ENCODE data around the gene CFAP157. TPM values are rescaled to one million over a fixed set of nuclear protein-coding genes. Genes with fewer than 3 reads are reported as not detected.

The CFAP157 gene
- total and polyA plus RNA-seq, 2 donors (not counting 3 experiments of a cell fraction or from before 2014, with no cell fraction given): 0.03 TPM; not detected in 1

DNA sequence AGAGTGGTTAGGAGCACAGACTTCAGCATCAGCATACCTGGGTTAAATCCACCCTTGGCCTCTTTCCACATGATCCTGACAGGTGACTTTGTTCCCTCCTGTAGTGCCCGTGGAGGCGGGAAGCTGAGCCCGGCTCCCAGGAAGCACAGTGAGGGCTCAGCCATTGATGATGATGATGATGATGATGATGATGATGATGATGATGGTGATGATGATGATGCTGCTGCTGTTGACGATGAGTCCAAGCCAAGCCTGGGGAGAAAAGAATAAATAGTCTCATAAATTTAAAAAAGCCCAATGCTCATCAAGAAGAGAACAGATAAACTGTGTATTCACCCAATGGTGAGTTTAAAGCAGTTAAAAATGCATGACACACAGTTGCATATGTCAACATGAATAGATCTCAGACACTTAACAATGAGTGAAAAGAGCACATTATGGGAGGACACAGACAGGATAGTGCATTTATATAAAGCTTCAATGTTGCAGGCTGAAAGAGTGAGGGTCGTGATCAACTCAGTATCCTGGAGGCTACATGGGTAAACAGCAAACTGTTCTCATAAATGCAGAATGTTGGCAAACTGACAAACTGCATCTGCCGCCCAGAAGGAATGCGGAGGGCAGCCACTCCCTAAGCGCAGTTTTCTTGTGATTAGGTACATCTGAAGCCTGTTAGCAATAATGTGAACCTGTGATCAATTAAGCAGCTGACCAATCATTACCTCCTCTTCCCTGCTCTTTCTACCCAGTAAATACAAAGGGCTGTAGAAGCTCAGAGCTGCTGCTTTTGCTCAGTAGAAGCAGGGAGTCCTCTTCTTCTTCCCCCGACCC, 11.7 kb upstream of the CFAP157 start:
- no peak for FAIRE-seq
- Histone ChIP-seq H3K27ac (ENCODE audit: insufficient read depth, low read depth, low read length) (no peak overlapping the region), H3K27me3 (ENCODE audit: control insufficient read depth in 2 of 2, insufficient read depth in 2 of 2, low read length in 2 of 2) (no peaks in the 10 kb centered on the region), H3K9ac (replicated peaks; ENCODE audit: extremely low read depth, insufficient read depth, low read length) (no peak overlapping the region), H3K79me2 (ENCODE audit: control insufficient read depth, insufficient read depth, low read length) (no peaks in the 10 kb centered on the region), H3K4me2 (ENCODE audit: insufficient read depth, low read length) (no peak overlapping the region), H3K9me3 (replicated peaks; ENCODE audit: control insufficient read depth, insufficient read depth, low read length) (no peaks in the 10 kb centered on the region), H2AFZ (ENCODE audit: low read depth, low read length) (no peak overlapping the region), H3K4me1 (ENCODE audit: control insufficient read depth, extremely low read depth, insufficient read depth, low read length) (no peaks in the 10 kb centered on the region), H4K20me1 (replicated peaks; ENCODE audit: control insufficient read depth, extremely low read depth, insufficient read depth, low read length) (no peaks in the 10 kb centered on the region), H3K9me1 (replicated peaks; ENCODE audit: control insufficient read depth, extremely low read depth, insufficient read depth, low read length) (no peaks in the 10 kb centered on the region), H3K4me3 (replicated peaks in 1 of 3; ENCODE audit: insufficient read depth in 1 of 3, low read depth in 1 of 3, low read length in 3 of 3) (no peak overlapping the region), H3K36me3 (ENCODE audit: control insufficient read depth in 2 of 2, extremely low read depth in 1 of 2, insufficient read depth in 2 of 2, low read length in 2 of 2) (peaks cover 0 to 7% of the 10 kb centered on the region in 2 experiments)
- ChIA-PET CTCF (no interaction called here), POLR2A (no interaction called here)
- intact Hi-C loops (cut with micrococcal nuclease): loop anchor here (5.0 kb wide), 1 partner anchor 83 kb away; the partner anchor contains the start of gene STXBP1
- TF ChIP-seq EZH2 (IDR thresholded peaks at IDR 0.05; ENCODE audit: borderline replicate concordance, low read depth, low read length, severe bottlenecking) (no peak), MAX (IDR thresholded peaks at IDR 0.05; ENCODE audit: insufficient read depth, insufficient read length) (no peak), JUN (IDR thresholded peaks at IDR 0.05; ENCODE audit: borderline replicate concordance, insufficient read depth, insufficient read length, low read depth) (no peak), GATA2 (IDR thresholded peaks at IDR 0.05; ENCODE audit: insufficient read depth, insufficient read length, low read depth, low read length) (no peak), POLR2AphosphoS5 (IDR thresholded peaks at IDR 0.05; ENCODE audit: insufficient read depth, low read depth, low read length) (no peak), FOS (IDR thresholded peaks at IDR 0.05; ENCODE audit: borderline replicate concordance, insufficient read depth, low read length) (no peak), POLR2A (IDR thresholded peaks at IDR 0.05; ENCODE audit: low read depth, low read length) (no peak), MYC (IDR thresholded peaks at IDR 0.05; ENCODE audit: low read depth, low read length) (no peak), CTCF (IDR thresholded peaks at IDR 0.05; ENCODE audit: extremely low read depth in 1 of 2, insufficient read depth in 1 of 2, low read depth in 1 of 2, low read length in 2 of 2) (no peak)
- no peak for DNase-seq (ENCODE audit: low read depth, low spot score)
- dilution Hi-C loops (cut with MboI; ENCODE audit: extremely low pct_ligation_motif_present, low sequenced_read_pairs): no loop called here
- BruUV-seq (replicated peaks): no TSS peak

Data from endothelial cell of umbilical vein (primary cell).